ENCODE results near the gene CAPRIN1.

Gene CAPRIN1

GRCh38 chr11:34051349-34052035 is at the start of gene CAPRIN1:
TSS of gene CAPRIN1 (plus strand) at chr11:34051731. CDS start at chr11:34052421, 690 bp downstream.
- peak; percentile 77 for DNase-seq

GRCh38 chr11:34002420-34002819 is 49.1 kb upstream of the CAPRIN1 start:
- peak; percentile 21 for DNase-seq

- DNase-seq, result no peak
These were observed 47.3 kb upstream of the CAPRIN1 start for GRCh38 chr11:34004236-34004635.

- no peak for DNase-seq
These were observed 44.7 kb upstream of the CAPRIN1 start for GRCh38 chr11:34006876-34007275.

- no peak for DNase-seq
These were observed 38.8 kb upstream of the CAPRIN1 start for GRCh38 chr11:34012734-34013133.

- no peak for DNase-seq
These were observed 37.5 kb upstream of the CAPRIN1 start for GRCh38 chr11:34013898-34014571.

- no peak for DNase-seq
These were observed 29.4 kb upstream of the CAPRIN1 start for GRCh38 chr11:34021977-34022735.

- no peak for DNase-seq
These were observed 25.1 kb upstream of the CAPRIN1 start for GRCh38 chr11:34026432-34026831.

- no peak for DNase-seq
These were observed 23.8 kb upstream of the CAPRIN1 start for GRCh38 chr11:34027516-34028408.

- DNase-seq, result no peak
These were observed 23.1 kb upstream of the CAPRIN1 start for GRCh38 chr11:34028425-34028824.

- no peak for DNase-seq
These were observed 22.4 kb upstream of the CAPRIN1 start for GRCh38 chr11:34029176-34029575.

GRCh38 chr11:34030382-34030781 is 21.1 kb upstream of the CAPRIN1 start:
- no peak for DNase-seq

- no peak for DNase-seq
These were observed 18.1 kb upstream of the CAPRIN1 start for GRCh38 chr11:34033399-34033798.

GRCh38 chr11:34034053-34034452 is 17.5 kb upstream of the CAPRIN1 start:
- DNase-seq, result no peak

- no peak for DNase-seq
These were observed 15.1 kb upstream of the CAPRIN1 start for GRCh38 chr11:34036456-34036855.

- no peak for DNase-seq
These were observed 14.5 kb upstream of the CAPRIN1 start for GRCh38 chr11:34037016-34037415.

GRCh38 chr11:34040571-34040970 is 11.0 kb upstream of the CAPRIN1 start:
- DNase-seq, result no peak

GRCh38 chr11:34044664-34045485 is 6.7 kb upstream of the CAPRIN1 start:
- DNase-seq, result no peak

- no peak for DNase-seq
These were observed 2.5 kb upstream of the CAPRIN1 start for GRCh38 chr11:34049028-34049427.

GRCh38 chr11:34050581-34051348 is 766 bp upstream of the CAPRIN1 start:
- DNase-seq, result peak; percentile 44

- DNase-seq, result peak; percentile 60
These were observed 591 bp downstream of the CAPRIN1 start for GRCh38 chr11:34052036-34052607.
